ENCODE results near the gene GOLGA6C.
"Not testable (repeated sequence)": the region's sequence is repeated elsewhere in the genome, so short reads cannot be mapped to it uniquely, and the experiment has no call there.

The GOLGA6C gene

GRCh38 chr15:75258620-75259343 is 648 bp downstream of the GOLGA6C start:
- DNase-seq, result not testable (repeated sequence)

GRCh38 chr15:75259873-75260272 is 1.7 kb downstream of the GOLGA6C start:
- DNase-seq, result not testable (repeated sequence)

GRCh38 chr15:75273751-75274359 is 15.7 kb downstream of the GOLGA6C start:
- not testable (repeated sequence) for DNase-seq

GRCh38 chr15:75274509-75275107 is 16.5 kb downstream of the GOLGA6C start:
- not testable (repeated sequence) for DNase-seq

- DNase-seq, result not testable (repeated sequence)
These were observed 17.5 kb downstream of the GOLGA6C start for GRCh38 chr15:75275617-75276016.

- not testable (repeated sequence) for DNase-seq
These were observed 20.4 kb downstream of the GOLGA6C start for GRCh38 chr15:75278497-75278896.

- not testable (repeated sequence) for DNase-seq
These were observed 24.4 kb downstream of the GOLGA6C start, which contains the start of gene GOLGA6D for GRCh38 chr15:75282572-75282971. TSS of gene GOLGA6D (plus strand) at chr15:75282835. CDS start at chr15:75282876, 41 bp downstream.

- not testable (repeated sequence) for DNase-seq
These were observed 26.0 kb downstream of the GOLGA6C start for GRCh38 chr15:75284152-75284551.

- DNase-seq, result not testable (repeated sequence)
These were observed 35.5 kb downstream of the GOLGA6C start for GRCh38 chr15:75293660-75294059.

- not testable (repeated sequence) for DNase-seq
These were observed 40.6 kb downstream of the GOLGA6C start for GRCh38 chr15:75298541-75299310.

- DNase-seq, result not testable (repeated sequence)
These were observed 41.2 kb downstream of the GOLGA6C start for GRCh38 chr15:75299311-75299688.

- DNase-seq, result not testable (repeated sequence)
These were observed 41.9 kb downstream of the GOLGA6C start for GRCh38 chr15:75300026-75300425.

- DNase-seq, result no peak
These were observed 44.2 kb downstream of the GOLGA6C start for GRCh38 chr15:75302318-75302717.

- DNase-seq, result not testable (repeated sequence)
These were observed 44.6 kb downstream of the GOLGA6C start for GRCh38 chr15:75302753-75303152.

GRCh38 chr15:75306188-75306587 is 48.1 kb downstream of the GOLGA6C start:
- no peak for DNase-seq

GRCh38 chr15:75307778-75308390 is 49.8 kb downstream of the GOLGA6C start:
- peak; percentile 54 to 81 for DNase-seq

- DNase-seq, result no peak
These were observed 51.6 kb downstream of the GOLGA6C start for GRCh38 chr15:75309711-75310110.

- DNase-seq, result not testable (repeated sequence)
These were observed 54.4 kb downstream of the GOLGA6C start for GRCh38 chr15:75312548-75312947.

- DNase-seq, result no peak
These were observed 55.1 kb downstream of the GOLGA6C start for GRCh38 chr15:75313116-75313845.

- no peak for DNase-seq
These were observed 56.6 kb downstream of the GOLGA6C start for GRCh38 chr15:75314552-75315290.
